Nucleus accumbens (tissue), 56 donors: ENCODE data around the gene CRNKL1.
A peak's percentile ranks its signal among the peaks of the same experiment; 100 is the strongest.

Experiments used
- DNase-seq, 56 donors: peaks; one replicate each; lab custom pipeline; 2025; lab: John Stamatoyannopoulos, UW

The CRNKL1 gene

GRCh38 chr20:20052074-20052970, at the start of gene CRNKL1, which contains the start of gene CFAP61:
TSS of gene CRNKL1 (minus strand) at chr20:20052466. CDS start at chr20:20052342, 124 bp downstream.
TSS of gene CFAP61 (plus strand) at chr20:20052532. CDS start at chr20:20056654, 4,122 bp downstream.
- DNase-seq = peak; percentile 71 to 99 (median 94)

GRCh38 chr20:20100881-20101280, 48.6 kb upstream of the CRNKL1 start:
- no peak for DNase-seq

GRCh38 chr20:20096421-20096820, 44.2 kb upstream of the CRNKL1 start:
- peak in 4 of 56 donors; percentile 2 to 20 (median 16) for DNase-seq

GRCh38 chr20:20095114-20095872, 43.0 kb upstream of the CRNKL1 start:
- no peak for DNase-seq

- no peak for DNase-seq
These were observed 42.1 kb upstream of the CRNKL1 start for GRCh38 chr20:20094410-20094809.

- no peak for DNase-seq
These were observed 40.6 kb upstream of the CRNKL1 start for GRCh38 chr20:20092827-20093226.

GRCh38 chr20:20089939-20090338, 37.7 kb upstream of the CRNKL1 start:
- DNase-seq = no peak

- no peak for DNase-seq
These were observed 36.8 kb upstream of the CRNKL1 start for GRCh38 chr20:20089018-20089417.

GRCh38 chr20:20085812-20086211, 33.5 kb upstream of the CRNKL1 start:
- DNase-seq = no peak

- DNase-seq = peak in 1 of 56 donors; percentile 5
These were observed 32.8 kb upstream of the CRNKL1 start for GRCh38 chr20:20085071-20085470.

GRCh38 chr20:20084296-20084752, 32.1 kb upstream of the CRNKL1 start:
- DNase-seq = peak in 15 of 56 donors; percentile 3 to 24 (median 12)

- no peak for DNase-seq
These were observed 31.5 kb upstream of the CRNKL1 start for GRCh38 chr20:20083807-20084206.

GRCh38 chr20:20079102-20079784, 27.0 kb upstream of the CRNKL1 start:
- DNase-seq = no peak

GRCh38 chr20:20078041-20078440, 25.8 kb upstream of the CRNKL1 start:
- DNase-seq = no peak

- DNase-seq = peak in 51 of 56 donors; percentile 11 to 95 (median 78)
These were observed 24.2 kb upstream of the CRNKL1 start for GRCh38 chr20:20076297-20077065.

GRCh38 chr20:20075032-20075431, 22.8 kb upstream of the CRNKL1 start:
- DNase-seq = no peak

- peak in 8 of 56 donors; percentile 1 to 61 (median 7) for DNase-seq
These were observed 21.6 kb upstream of the CRNKL1 start for GRCh38 chr20:20073801-20074371.

GRCh38 chr20:20070871-20071726, 18.8 kb upstream of the CRNKL1 start:
- no peak for DNase-seq
